KMS-11 (cell line): ENCODE data around the gene OR2A2.

Experiments used
- H2AFZ ChIP-seq: fragments of 200-600 bp; sonication (generic); 2 replicates; pipeline ENCODE4 v1.6.1; 2016; ENCODE audit warnings: antibody characterized with exemption, mixed run types, low read depth
- H3K27ac ChIP-seq: fragments of 200-600 bp; sonication (generic); 2 replicates; pipeline ENCODE4 v1.6.1; 2016; ENCODE audit warnings: mild to moderate bottlenecking, mixed run types
- H3K27me3 ChIP-seq: fragments of 200-600 bp; sonication (generic); 2 replicates; pipeline ENCODE4 v1.6.1; 2017; ENCODE audit warnings: mild to moderate bottlenecking, low read depth, mixed run types, moderate library complexity; ENCODE audit not compliant: insufficient read depth
- H3K36me3 ChIP-seq: fragments of 200-600 bp; sonication (generic); 2 replicates; pipeline ENCODE4 v1.6.1; 2017; ENCODE audit warnings: mild to moderate bottlenecking, mixed run types; ENCODE audit not compliant: insufficient read depth
- H3K4me1 ChIP-seq: fragments of 200-600 bp; sonication (generic); 2 replicates; pipeline ENCODE4 v1.6.1; 2016; ENCODE audit warnings: mild to moderate bottlenecking, low read depth, mixed run types; ENCODE audit not compliant: poor library complexity, severe bottlenecking
- H3K4me2 ChIP-seq: fragments of 200-600 bp; sonication (generic); 2 replicates; pipeline ENCODE4 v1.7.0; 2016; ENCODE audit warnings: mild to moderate bottlenecking, mixed run types
- H3K4me3 ChIP-seq: fragments of 200-600 bp; sonication (generic); IDR thresholded peaks from 2 replicates; pipeline ENCODE4 v1.6.1; 2017; ENCODE audit warnings: low read depth, low read length, mixed read lengths; ENCODE audit not compliant: insufficient read depth
- H3K79me2 ChIP-seq: fragments of 200-600 bp; sonication (generic); 2 replicates; pipeline ENCODE4 v1.6.1; 2016; ENCODE audit warnings: low read depth, mixed run types; ENCODE audit not compliant: insufficient read depth
- H3K9ac ChIP-seq: fragments of 200-600 bp; sonication (generic); 2 replicates; pipeline ENCODE4 v1.6.1; 2016; ENCODE audit warnings: mild to moderate bottlenecking, mixed run types
- H4K20me1 ChIP-seq: fragments of 200-600 bp; sonication (generic); 2 replicates; pipeline ENCODE4 v1.6.1; 2016; ENCODE audit warnings: mild to moderate bottlenecking, mixed run types; ENCODE audit not compliant: insufficient read depth
- TF ChIP-seq, protein P1 (sequence below): fragments of 200-600 bp; sonication (generic); conservative IDR thresholded peaks from 2 replicates; pipeline ENCODE4 v1.6.1; 2017; ENCODE audit warnings: low read depth, mild to moderate bottlenecking, antibody characterized with exemption, low read length, moderate library complexity, mixed read lengths

The OR2A2 gene

GRCh38 chr7:144110272-144110671, 889 bp downstream of the OR2A2 start:
- Histone ChIP-seq H3K36me3 (no peaks in the 10 kb centered on the region), H2AFZ (no peak overlapping the region), H3K4me3 (no peak overlapping the region), H3K27me3 (no peaks in the 10 kb centered on the region), H3K79me2 (no peaks in the 10 kb centered on the region), H3K4me1 (no peaks in the 10 kb centered on the region), H3K9ac (no peak overlapping the region), H3K27ac (no peak overlapping the region), H3K4me2 (no peak overlapping the region), H4K20me1 (no peaks in the 10 kb centered on the region; the same call in 1 of the 2 replicates)
- TF ChIP-seq, protein P1, sequence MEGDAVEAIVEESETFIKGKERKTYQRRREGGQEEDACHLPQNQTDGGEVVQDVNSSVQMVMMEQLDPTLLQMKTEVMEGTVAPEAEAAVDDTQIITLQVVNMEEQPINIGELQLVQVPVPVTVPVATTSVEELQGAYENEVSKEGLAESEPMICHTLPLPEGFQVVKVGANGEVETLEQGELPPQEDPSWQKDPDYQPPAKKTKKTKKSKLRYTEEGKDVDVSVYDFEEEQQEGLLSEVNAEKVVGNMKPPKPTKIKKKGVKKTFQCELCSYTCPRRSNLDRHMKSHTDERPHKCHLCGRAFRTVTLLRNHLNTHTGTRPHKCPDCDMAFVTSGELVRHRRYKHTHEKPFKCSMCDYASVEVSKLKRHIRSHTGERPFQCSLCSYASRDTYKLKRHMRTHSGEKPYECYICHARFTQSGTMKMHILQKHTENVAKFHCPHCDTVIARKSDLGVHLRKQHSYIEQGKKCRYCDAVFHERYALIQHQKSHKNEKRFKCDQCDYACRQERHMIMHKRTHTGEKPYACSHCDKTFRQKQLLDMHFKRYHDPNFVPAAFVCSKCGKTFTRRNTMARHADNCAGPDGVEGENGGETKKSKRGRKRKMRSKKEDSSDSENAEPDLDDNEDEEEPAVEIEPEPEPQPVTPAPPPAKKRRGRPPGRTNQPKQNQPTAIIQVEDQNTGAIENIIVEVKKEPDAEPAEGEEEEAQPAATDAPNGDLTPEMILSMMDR, result no peak

DNA sequence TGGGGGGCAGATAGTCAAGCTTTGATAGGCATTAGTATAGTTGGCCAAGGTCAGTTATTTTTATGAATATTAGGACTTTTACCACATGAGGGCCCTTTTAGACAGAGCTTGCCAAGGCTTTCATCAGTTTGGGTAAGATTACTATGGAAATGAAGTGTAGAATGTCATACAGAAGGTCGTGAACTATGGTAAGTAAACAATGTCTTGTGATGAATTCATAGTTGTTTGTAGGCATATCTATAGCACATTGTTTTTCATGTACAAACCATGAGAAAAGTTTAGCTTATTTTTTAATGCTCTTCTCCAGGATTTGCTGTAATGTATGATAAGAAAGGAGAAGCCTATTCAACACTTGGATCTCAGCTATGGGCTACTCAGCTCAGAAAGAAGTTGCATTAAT, 4.3 kb downstream of the OR2A2 start:
- H3K4me2 ChIP-seq, result no peak overlapping the region
- H3K79me2 ChIP-seq, result no peaks in the 10 kb centered on the region
- no peak overlapping the region for H3K4me3 ChIP-seq
- H3K27ac ChIP-seq, result no peak overlapping the region
- H3K36me3 ChIP-seq, result no peaks in the 10 kb centered on the region; the same call in 1 of the 2 replicates
- no peak overlapping the region for H3K9ac ChIP-seq
- TF ChIP-seq, protein P1, result no peak
- no peaks in the 10 kb centered on the region; the same call in 1 of the 2 replicates for H4K20me1 ChIP-seq
- no peaks in the 10 kb centered on the region for H3K27me3 ChIP-seq
- H3K4me1 ChIP-seq, result no peaks in the 10 kb centered on the region
- no peak overlapping the region for H2AFZ ChIP-seq

GRCh38 chr7:144118341-144118740, 9.0 kb downstream of the OR2A2 start:
- H3K4me2 ChIP-seq, result no peak overlapping the region
- TF ChIP-seq, protein P1, result no peak
- H3K27me3 ChIP-seq, result no peaks in the 10 kb centered on the region

GRCh38 chr7:144122876-144123275, 13.5 kb downstream of the OR2A2 start, which contains the start of gene OR2A14:
Gene OR2A14 (plus strand): TSS chr7:144123176. CDS start chr7:144129113, 5,937 bp downstream.
- H3K36me3 ChIP-seq, result no peaks in the 10 kb centered on the region; the same call in 1 of the 2 replicates
- H2AFZ ChIP-seq, result no peak within 1 kb of the TSS
- no peaks in the 10 kb centered on the region for H3K4me1 ChIP-seq
- H3K27ac ChIP-seq, result no peak within 1 kb of the TSS
- no peak within 1 kb of the TSS for H3K4me3 ChIP-seq
- no peaks in the 10 kb centered on the region for H3K79me2 ChIP-seq
- no peak within 1 kb of the TSS for H3K9ac ChIP-seq
- H3K27me3 ChIP-seq, result no peaks in the 10 kb centered on the region
- H4K20me1 ChIP-seq, result no peaks in the 10 kb centered on the region
- TF ChIP-seq, protein P1, result no peak
- H3K4me2 ChIP-seq, result no peak within 1 kb of the TSS

More at GRCh38 chr7:144118341-144118740, 9.0 kb downstream of the OR2A2 start:
- Histone ChIP-seq H4K20me1 (no peaks in the 10 kb centered on the region; the same call in 1 of the 2 replicates), H3K36me3 (no peaks in the 10 kb centered on the region; the same call in 1 of the 2 replicates), H3K4me1 (no peaks in the 10 kb centered on the region), H2AFZ (no peak overlapping the region), H3K9ac (no peak overlapping the region), H3K4me3 (no peak overlapping the region), H3K27ac (no peak overlapping the region), H3K79me2 (no peaks in the 10 kb centered on the region)
